HepG2 (cell line): Measurements from ENCODE around the gene BTBD19. TPM values are rescaled to one million over a fixed set of nuclear protein-coding genes. Genes with fewer than 3 reads are reported as not detected.

Experiments used
- ATF7-NPFF ChIP-seq: sonication (generic); formaldehyde crosslinking; IDR thresholded peaks from 2 replicates; pipeline ENCODE4 v1.8.1; 2023; ENCODE audit warnings: mild to moderate bottlenecking, low read depth, missing genetic modification reagents, moderate library complexity
- BRF2 ChIP-seq: sonication (generic); formaldehyde crosslinking; IDR thresholded peaks from 2 replicates; pipeline ENCODE4 v1.8.1; 2022; ENCODE audit warnings: mild to moderate bottlenecking, missing genetic modification reagents
- DBP ChIP-seq: sonication (generic); formaldehyde crosslinking; IDR thresholded peaks from 2 replicates; pipeline ENCODE4 v1.4.0; 2020; ENCODE audit warnings: missing genetic modification reagents; ENCODE audit errors: not compliant biosample characterization
- FOXC1 ChIP-seq: sonication (generic); formaldehyde crosslinking; IDR thresholded peaks from 2 replicates; pipeline ENCODE4 v1.8.0; 2022; ENCODE audit warnings: mild to moderate bottlenecking, missing genetic modification reagents, borderline replicate concordance
- HIC2 ChIP-seq: sonication (generic); formaldehyde crosslinking; IDR thresholded peaks from 2 replicates; pipeline ENCODE4 v1.9.0; 2022; ENCODE audit warnings: low read depth, missing genetic modification reagents
- MEIS2 ChIP-seq: sonication (generic); formaldehyde crosslinking; IDR thresholded peaks from 2 replicates; pipeline ENCODE4 v1.9.0; 2021; ENCODE audit warnings: mild to moderate bottlenecking, missing genetic modification reagents
- TEAD2 ChIP-seq: sonication (generic); formaldehyde crosslinking; IDR thresholded peaks from 2 replicates; pipeline ENCODE4 v1.9.0; 2021; ENCODE audit warnings: missing genetic modification reagents
- TIGD3 ChIP-seq: sonication (generic); formaldehyde crosslinking; IDR thresholded peaks from 2 replicates; pipeline ENCODE4 v1.5.1; 2020; ENCODE audit warnings: mild to moderate bottlenecking, missing genetic modification reagents, borderline replicate concordance
- TMF1 ChIP-seq: sonication (generic); formaldehyde crosslinking; IDR thresholded peaks from 2 replicates; pipeline ENCODE4 v1.8.1; 2022; ENCODE audit warnings: low read depth, missing genetic modification reagents
- TSC22D2 ChIP-seq: sonication (generic); formaldehyde crosslinking; IDR thresholded peaks from 2 replicates; pipeline ENCODE4 v1.5.1; 2020; ENCODE audit warnings: missing genetic modification reagents, mild to moderate bottlenecking, borderline replicate concordance
- WIZ ChIP-seq: sonication (generic); formaldehyde crosslinking; IDR thresholded peaks from 2 replicates; pipeline ENCODE4 v1.5.1; 2020; ENCODE audit warnings: mild to moderate bottlenecking, missing genetic modification reagents
- ZNF547 ChIP-seq: sonication (generic); formaldehyde crosslinking; IDR thresholded peaks from 2 replicates; pipeline ENCODE4 v1.5.1; 2020; ENCODE audit warnings: mild to moderate bottlenecking, missing genetic modification reagents
- ZNF580 ChIP-seq: IDR thresholded peaks from 2 replicates; pipeline ENCODE4 v1.6.1; 2016; ENCODE audit warnings: low read depth, borderline replicate concordance
- ZNF646 ChIP-seq: sonication (generic); formaldehyde crosslinking; IDR thresholded peaks from 2 replicates; pipeline ENCODE4 v1.9.0; 2021; ENCODE audit warnings: mild to moderate bottlenecking, missing genetic modification reagents
- ZNF879 ChIP-seq: sonication (generic); formaldehyde crosslinking; IDR thresholded peaks from 2 replicates; pipeline ENCODE4 v1.8.1; 2023; ENCODE audit warnings: missing genetic modification reagents
- polyA plus RNA-seq, 8 experiments: library from polyadenylated mRNA; depleted of rRNA in 3 of 8; stranded (reverse) in 7 of 8; unstranded in 1 of 8; fragments of >200 nt; fragmentation: Illumina TruSeq in 4 of 8; extraction: Trizol in 4 of 8; gene quantifications; 2 replicates each; pipeline versions ENCODE4 v1.2.1 to v1.2.3, GENCODE V29; 2011 to 2016; ENCODE audit warnings: low read depth in 4 of 8, missing spikeins in 1 of 8, mixed read lengths in 1 of 8; ENCODE audit not compliant: insufficient read depth in 1 of 8
- total RNA-seq, 5 experiments: library from RNA; depleted of rRNA; stranded (reverse); fragments of >200 nt; fragmentation: Illumina TruSeq; extraction: Trizol; gene quantifications; 2 replicates each; pipeline ENCODE4 v1.2.3, GENCODE V29; 2016; ENCODE audit warnings: low read depth in 1 of 5

Gene BTBD19
- total and polyA plus RNA-seq, 2 of the 13 experiments (the other 11 are each of a cell fraction or from before 2014, with no cell fraction given), result 2.7 to 6.7 TPM

- peak; percentile 76; the same call in 1 of the 2 replicates for TF ChIP-seq ZNF580
- TF ChIP-seq ZNF547 (CRISPR knock-in tag), result peak; percentile 20; the same call in 1 of the 2 replicates
- peak; percentile 67; the same call in 1 of the 2 replicates for TF ChIP-seq FOXC1 (CRISPR knock-in tag)
- peak; percentile 51; the same call in 1 of the 2 replicates for TF ChIP-seq TMF1
- 0 out of 2 replicates have a peak, but pooled peaks have one; percentile 35 for TF ChIP-seq TSC22D2 (CRISPR knock-in tag)
- TF ChIP-seq ATF7-NPFF (CRISPR knock-in tag), result peak; percentile 95
- peak; percentile 68 for TF ChIP-seq MEIS2 (CRISPR knock-in tag)
- TF ChIP-seq ZNF646 (CRISPR knock-in tag), result 0 out of 2 replicates have a peak, but pooled peaks have one; percentile 14
- no peak for TF ChIP-seq HIC2 (CRISPR knock-in tag)
- TF ChIP-seq ZNF879 (CRISPR knock-in tag), result no peak
- 0 out of 2 replicates have a peak, but pooled peaks have one; percentile 35 for TF ChIP-seq WIZ (CRISPR knock-in tag)
- TF ChIP-seq DBP (CRISPR knock-in tag), result no peak
- peak; percentile 68; the same call in 1 of the 2 replicates for TF ChIP-seq TIGD3 (CRISPR knock-in tag)
- TF ChIP-seq BRF2 (CRISPR knock-in tag), result no peak
- TF ChIP-seq TEAD2 (CRISPR knock-in tag), result 0 out of 2 replicates have a peak, but pooled peaks have one; percentile 39
Observed at GRCh38 chr1:44784094-44785028, 24.0 kb upstream of the BTBD19 start (continued).
